HG03103 (cell line): ENCODE measurements around the gene HTRA3.

Experiments
- ATAC-seq: cut with Tn5 transposase; IDR thresholded peaks from one replicate; pipeline ENCODE4 v1.9.1; 2021; ENCODE audit warnings: low read depth; ENCODE audit not compliant: unreplicated experiment

Gene HTRA3

DNA sequence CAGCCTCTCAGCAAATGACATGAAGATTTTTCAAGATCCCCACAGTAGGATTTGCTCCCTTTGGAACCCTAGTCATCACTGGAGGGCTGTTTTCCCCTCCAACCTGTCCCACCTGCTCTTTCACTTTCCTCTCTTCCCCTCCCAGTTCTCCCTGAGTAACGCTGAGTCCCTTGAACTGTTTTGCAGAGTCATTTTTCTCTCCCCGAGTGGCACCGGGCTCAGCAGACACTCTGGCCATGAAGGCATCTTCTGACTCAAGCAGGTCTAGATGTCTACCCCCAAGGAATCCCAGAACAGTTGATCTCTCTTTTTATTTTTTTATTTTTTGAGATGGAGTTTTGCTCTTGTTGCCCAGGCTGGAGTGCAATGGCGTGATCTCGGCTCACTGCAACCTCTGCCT, 52.2 kb downstream of the HTRA3 start:
- ATAC-seq: no peak

DNA sequence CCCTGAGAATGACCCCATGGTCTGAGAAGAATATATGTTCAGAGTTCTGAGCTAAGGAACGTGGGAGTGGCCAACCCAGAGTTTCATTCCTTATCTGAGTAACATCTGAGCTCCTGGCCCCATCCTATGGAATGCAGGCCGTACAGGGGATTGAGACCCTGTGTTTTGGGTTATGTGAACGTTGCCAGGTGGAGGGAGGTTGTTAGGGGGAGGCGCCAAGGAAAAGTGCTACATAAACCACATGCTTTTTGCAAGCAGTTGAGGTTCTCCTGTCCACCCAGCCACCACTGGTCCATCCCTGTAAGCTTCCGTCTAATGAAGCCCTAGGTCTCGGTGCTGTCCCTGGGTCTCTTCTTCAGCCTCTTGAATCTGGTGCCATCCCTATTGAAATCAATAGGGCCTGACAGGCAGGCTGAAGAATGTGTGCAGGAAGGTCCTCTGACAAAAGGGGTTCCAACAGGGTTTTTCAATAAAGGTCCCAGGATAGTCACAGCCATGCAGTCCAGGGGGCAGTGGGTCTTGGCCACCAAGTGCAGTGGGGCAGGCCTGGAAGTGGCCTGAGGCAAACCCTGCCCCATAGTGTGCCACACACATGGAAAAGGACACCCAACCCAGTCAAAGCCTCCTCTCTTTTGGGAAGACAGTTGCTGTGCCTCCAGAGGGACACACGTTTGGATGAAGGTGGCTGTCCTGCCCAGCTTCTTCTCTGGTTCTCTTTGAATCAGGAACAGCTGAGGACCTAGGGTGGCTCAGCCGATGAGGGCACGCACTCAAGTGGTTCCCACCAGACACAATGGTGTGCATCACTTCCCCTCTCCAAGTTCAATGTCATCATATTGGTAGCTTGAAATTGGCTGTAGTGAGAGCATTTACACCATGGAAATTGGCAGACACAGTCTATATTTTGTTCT, 53.5 kb downstream of the HTRA3 start:
- no peak for ATAC-seq

DNA sequence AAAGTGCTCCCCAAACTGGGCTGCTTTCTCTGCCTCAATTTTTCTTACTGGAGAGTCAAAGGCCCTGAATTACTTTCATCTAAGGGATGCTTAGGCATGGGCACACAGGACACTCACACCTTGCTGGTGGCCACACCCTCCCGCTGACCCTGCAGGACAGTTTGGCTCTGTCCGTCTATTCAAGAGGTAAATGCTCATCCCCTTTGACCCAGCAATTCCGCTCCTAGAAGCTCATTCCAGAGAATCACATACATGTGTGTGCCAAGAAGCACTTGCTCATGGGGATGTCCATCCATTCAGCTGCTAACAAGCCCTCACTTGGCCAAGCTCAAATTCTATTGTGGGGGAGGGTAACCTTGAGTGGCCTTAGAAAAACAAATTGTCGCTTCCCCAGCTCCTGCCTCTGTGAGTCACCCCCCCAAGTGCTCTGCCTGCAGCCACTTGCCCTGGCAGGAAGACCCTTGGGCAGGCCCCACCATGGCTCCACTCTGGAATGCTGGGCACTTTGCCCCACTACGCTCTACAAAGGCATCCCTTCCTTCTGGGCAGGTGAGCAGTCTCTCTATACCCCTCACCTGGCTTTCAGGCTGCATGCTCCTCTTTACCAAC, 54.5 kb downstream of the HTRA3 start:
- ATAC-seq: no peak

DNA sequence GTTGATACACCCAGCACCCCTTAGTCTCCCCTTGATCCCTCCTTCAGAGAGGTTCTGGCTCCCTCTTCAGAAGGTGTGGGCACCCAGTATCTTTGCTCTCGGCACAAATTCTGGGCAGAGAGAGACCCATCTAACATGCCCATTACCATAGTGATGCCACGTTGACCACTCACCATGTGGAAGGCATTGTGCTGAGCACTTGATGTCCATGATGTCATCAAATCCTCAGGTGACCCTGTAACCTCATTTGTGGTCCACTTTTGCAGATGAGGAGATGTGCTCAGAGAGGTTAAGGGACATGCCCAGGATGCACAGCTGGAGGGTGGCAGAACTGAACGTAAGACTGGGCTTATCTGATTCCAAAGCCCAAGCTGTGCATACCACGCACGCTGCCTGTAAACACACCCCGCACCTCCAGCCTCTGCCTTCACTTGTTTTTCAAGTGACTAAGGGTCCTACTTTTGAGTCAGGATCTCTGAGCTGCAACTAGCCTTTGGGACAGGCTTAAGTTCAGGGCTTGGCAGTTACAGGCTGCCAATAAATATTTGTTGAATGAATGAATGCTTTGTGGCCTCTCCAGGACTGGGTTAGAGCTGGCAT, 55.2 kb downstream of the HTRA3 start:
- no peak for ATAC-seq

DNA sequence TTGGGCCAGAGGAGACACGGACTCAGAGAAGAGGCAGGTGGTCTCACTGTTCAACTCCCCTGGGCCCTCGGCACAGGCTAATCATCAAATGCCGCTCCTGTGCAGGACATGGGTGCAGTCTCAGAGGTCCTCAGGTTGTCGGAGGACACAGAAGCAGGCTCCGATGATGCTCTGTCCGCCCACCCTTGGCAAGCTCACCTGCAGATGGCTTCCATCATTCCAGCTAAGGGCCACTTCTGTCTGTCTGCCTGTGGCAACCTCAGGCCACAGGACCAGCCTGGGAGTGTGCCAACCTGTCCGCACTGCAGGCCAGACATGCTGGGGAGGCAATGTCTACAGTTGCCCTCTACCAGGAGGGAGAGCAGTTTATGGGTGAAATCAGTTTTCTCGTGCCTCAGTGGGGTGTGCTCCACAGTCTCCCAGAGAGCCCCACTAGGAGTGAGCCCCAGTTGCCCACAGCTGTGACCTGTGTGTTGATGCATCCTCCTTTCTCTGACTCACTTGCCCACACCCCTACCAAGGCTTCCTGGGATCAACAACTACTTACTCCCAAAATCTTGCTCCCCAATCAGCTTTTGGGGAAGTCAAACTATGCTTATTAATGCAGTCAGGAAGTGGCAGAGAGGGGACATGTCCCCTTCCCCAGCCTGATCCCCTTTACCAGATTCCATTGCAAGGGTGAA, 55.9 kb downstream of the HTRA3 start:
- no peak for ATAC-seq

DNA sequence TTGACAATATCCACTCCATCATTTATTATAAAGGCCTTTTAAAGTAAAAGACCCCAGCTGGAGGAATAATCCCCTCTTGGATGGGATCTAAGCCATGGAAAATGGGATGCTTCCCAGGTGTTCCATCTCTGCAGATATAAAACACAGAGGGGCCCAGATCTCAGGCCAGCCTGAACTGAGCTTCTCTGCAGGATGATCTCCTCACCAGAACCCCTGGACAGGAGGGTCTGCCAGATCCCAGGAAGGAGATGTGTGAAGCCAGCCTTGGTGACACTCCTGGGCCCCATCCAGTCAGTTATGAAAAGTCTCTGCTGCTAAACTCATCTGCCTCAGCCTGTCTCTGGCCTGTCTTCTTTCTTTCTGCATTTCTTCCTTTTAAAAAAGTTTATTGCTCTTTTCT, 56.7 kb downstream of the HTRA3 start:
- no peak for ATAC-seq

DNA sequence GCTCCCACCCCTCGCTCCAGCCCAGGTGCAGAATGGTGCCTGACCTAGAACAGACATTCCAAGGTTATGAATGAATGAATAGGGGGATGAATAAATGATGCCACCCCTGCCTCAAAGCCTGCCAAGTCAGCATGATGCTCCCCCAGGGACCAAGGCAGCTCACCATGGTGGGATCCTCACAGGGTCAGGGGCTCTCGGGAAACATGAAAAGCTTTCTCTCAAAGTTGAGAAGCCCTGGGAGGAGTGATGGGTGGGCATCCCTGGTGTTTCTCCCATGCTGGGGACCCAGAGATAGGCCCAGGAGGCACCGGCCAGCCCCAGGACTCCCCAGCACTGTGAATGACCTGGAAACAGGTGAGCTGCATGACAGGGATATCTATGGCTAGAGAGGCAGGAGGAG, 58.9 kb downstream of the HTRA3 start:
- ATAC-seq: no peak

DNA sequence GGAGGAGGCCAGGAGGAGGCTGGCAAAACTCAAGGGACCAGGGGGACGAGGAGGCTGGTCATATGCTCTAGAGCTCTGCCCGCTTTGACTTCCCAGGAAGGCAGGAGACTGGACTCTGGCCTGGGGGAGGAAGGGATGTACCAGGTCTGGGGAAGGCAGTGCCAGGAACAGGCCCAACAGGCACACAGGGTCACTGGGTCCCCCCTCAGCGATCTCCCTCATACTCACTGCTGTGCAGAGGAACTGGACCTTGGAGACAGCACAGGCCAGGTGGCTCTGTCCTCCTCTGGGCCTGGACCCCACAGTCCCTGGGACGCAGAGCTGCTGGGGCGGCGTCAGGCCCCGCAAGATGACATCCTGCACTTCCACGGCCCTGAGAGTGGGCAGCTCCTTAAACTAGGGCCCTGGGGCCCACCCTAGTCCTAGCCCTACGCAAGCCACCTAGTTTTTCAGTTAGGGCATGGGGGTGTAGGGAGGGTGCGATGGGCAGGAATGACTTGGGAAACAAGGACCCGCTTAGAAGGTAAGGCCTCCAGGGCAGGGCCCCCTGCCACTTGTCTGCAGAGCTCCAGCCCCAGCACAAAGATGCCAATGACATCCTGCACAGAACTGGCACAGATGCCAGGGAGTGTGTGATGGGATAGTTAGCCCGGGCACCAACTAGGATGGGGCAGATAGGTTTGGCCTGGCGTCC, 59.5 kb downstream of the HTRA3 start:
- ATAC-seq: no peak

DNA sequence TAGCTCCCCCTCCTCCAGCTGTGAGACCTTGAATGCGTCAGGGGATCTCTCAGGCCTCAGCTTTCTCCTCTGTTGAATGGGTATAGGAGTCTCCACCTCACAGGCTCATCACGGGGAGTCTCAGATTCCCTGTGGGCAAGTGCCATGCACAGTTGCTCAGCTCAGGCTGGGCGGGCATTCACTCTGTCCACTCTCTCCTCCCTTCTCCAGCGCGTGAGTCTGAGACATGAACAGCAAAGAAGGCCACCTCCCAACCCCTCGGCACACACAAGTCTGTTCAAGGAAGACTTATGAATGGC, 60.0 kb downstream of the HTRA3 start:
- ATAC-seq: no peak

DNA sequence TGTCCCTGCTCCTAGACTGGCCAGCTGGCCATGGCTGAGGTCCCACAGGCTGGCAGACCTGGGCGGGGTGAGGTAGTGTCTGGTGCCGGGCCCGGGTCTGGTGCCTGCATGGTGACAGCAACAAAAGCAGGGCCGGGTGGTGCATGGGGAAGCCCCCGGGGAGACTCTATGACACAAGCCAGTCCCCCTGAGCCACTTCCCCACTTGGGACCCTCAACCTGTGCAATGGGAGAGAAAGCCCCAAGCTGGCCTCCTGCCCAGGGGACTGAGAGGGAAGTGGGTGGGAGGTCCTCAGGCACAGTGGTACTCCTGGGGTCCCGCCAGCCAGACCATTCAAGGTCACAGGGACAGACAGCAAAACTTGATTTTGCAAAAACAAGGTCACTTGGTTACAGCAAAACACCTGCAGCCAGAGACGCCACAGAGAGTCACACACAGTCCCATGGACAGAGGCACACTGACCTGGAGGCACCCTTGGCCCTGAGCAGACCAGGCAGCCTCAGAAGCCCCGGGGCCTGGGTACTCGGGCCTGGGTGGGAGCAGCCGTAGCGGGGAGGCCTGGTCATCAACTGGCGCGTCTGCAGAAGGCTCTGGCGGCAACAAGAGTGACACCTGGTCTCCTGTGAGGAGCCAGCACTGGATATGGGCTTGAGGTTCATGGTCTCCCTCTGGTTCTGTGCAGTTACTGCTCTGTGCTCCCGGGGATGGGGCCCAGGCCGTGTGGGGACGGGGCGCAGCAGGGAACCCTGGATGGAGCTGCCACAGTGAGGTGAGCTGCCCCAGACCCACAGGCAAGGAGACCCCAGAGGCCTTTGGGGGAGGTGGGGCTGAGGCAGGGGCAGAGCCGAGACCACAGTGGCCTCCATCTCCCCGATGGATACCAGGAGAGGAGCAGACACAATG, 60.6 kb downstream of the HTRA3 start:
- ATAC-seq: no peak

DNA sequence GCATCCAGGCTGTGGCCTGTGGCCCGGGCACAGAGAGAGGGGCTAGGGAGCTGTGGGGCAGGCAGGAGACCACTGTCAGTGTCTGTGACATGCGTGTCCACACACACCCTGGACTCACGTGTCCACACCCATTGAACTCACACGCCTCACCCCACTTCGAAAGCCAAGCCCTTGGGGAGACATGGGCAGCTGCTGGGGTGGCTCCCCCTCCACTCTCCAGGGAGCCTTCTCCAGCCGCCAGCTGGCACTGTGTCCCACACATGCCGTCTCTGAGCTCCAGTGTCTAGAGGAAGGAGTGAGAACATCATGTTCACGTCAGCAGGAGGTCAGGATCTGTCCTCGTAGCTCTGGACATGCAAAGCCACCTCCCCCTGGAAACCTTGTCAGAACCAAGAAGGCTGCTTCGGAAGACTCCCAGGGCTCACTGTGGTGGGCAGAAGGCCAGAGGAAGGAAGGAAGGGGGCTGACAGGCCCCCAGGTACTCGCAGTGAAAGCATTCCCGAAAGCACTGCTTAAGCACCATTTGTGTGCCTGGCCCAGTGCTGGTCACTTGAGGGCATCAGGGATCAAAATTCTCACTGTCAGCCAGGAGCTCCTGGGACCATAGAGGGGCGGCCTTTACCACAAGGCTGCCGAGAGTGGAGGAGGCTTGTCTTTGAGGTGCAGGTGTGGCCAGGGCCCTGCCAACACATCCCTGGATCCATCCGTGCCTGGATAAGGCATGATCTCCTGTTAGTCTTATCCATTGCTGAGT, 61.4 kb downstream of the HTRA3 start:
- ATAC-seq: no peak

DNA sequence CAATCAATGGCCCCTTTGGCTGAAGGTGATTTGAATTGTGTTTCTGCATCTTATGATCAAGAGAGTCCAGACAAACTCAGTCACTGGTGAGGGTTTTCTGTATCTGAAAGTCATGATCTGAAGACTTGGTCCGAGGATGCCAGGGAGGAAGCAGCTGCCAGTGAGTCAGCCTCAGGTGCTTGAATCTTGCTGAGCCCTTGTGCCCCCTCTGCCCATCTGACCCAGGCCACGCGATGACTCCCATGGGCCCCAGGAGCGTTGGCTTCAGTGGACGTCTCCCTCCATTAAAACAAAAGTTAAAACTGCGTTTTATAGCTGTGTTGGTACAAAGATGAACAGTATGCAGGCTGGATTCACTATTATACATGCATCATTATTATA, 62.0 kb downstream of the HTRA3 start:
- no peak for ATAC-seq

DNA sequence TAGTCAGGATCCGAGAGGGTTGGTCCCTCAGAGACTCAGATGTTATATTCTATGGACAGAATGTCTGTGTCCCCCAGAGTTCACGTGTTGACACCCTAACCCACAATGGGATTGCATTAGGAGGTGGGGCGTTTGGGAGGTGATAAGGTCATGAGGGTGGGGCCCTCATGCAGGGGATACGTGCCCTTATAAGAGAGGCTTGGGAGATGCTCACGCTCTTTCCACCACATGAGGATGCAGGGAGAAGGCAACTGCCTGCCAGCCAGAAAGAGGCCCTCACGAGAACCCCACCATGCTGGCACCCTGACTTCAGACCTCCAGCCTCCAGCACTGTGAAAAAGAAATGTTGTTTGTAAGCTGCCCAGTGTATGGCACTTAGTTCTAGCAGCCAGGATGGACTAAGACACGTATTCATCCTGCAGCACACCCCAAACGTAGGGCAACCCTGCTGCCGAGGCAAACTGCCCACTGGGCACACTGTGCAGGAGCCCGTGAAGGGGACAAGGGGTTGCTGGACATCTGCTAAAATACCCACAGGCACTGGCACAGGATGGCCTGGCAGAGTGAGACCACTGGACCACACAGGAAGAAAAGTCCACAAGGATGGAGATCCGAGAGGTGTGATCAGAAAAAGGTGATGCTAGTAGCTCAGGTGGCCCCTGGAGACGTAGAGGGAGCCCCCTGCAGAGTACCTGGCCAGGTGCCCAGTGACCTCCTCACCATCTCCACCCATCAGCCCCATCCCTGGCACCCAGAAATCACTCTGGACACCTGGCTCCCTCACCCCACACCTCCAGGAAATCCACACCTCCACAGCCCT, 62.7 kb downstream of the HTRA3 start:
- ATAC-seq: no peak

DNA sequence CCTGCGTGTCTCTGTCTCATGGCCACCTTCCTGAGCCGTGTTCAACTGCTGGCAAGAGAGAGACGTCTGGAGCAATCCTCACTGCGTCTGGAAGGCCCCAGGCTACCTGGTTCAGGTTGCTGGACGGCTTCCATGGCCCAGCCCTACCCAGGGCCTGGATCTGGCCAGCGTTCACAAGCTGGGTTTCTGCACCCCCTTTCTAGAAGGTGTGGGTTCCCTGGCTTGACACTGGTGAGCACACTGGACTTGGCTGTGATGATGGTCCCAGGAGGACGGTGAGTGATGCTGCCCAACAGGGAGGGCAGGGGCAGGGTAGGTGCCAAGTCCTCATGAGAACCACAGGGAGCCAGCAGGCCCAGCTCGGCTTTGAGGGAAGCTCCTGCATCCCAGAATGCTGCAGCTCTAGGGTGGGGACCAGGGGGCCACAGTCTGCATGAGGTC, 63.4 kb downstream of the HTRA3 start:
- ATAC-seq: no peak

DNA sequence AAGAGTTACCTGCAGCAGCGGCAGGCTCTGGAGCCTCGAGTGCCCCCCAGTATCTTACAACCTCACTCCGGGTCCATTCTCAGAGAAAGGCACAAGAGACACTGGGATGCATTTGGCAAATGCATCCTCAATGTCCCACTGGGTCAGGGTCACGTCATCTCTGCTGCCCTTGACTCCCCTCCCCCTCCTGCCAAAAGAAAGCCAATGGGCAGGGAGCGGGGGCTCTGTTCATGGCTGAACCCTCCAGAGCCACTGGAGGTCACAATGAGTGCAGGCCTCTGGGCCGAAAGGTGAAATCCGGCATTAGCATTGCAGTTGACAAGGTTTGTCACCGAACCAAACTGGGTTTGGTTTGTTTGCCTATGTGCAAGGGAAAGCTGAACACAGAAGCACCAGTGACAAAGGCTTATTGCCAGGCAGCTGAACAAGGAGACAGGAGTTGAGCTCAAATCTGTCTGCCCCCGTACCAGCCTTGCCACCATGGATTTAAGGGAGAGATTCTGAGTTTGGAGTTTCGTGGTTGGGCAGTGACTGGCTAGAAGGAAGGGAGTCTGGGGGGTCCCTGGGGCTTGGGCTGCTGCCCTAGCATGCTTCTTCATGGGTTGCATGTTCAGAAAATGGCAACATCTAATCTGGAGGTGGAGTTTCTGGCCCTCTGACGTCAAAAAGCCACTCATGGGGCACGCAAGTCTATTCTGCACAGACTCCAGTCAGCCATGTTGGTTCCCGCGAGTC, 64.3 kb downstream of the HTRA3 start:
- ATAC-seq: no peak

DNA sequence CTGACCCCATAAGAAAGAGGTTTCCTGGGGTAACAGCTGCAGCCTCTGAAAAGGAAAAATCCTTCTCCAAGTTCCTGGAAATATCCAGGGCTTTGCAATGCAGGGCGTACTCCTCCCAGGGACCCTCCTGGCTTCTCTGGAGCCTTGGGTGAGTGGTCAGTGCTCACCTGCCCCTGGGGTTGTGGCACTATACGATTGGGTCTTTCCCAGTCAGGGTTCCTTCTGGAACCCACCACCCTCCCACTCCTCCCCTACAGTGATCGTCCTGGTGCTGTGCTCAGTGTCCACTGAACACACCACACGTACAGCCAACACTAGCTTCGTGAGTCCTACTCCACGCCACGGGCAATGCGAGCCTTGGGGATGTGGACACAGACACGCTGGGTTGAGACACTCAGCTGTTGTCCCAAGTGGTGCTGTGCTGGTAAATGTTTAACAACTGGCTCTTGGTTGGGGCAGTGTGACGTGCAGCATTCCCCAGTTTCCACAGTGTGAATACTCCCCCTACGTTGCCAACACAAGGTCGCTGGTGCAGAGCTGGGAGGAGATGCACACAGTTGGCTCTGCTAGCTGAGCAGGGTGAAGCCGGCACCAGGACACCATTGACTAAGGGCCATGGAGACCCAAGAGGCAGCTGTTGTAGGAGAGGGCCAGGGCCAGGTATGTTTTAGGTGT, 65.4 kb downstream of the HTRA3 start:
- ATAC-seq: no peak

DNA sequence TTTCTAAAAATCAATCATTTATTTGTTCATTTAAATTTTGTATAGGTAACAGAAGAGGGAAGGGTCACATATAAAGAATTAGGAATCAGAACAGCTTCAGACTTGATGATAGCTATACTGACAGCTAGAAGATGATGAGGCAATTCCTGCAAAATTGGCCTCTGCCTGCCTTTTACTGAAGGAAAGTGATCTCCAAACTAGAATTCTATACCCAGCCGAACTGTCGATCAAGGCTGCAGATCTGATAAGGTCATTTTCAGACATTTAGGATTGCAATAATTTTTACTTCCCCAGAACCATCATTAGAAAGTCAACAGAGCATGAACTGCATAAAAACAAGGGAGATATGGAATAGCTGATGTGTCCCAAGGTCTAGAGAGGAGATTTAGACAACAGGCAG, 66.3 kb downstream of the HTRA3 start:
- no peak for ATAC-seq
